Activated CD4-positive, alpha-beta T cell treated with anti-CD3 and anti-CD28 coated beads, Interleukin-2, amount 10 ng/mL, durations not matched to agents 7 days and 5 days (primary cell): ENCODE measurements around the gene SNRNP200. TPM values are rescaled to one million over a fixed set of nuclear protein-coding genes. Genes with fewer than 3 reads are reported as not detected.

ENCODE experiments used
- CTCF ChIA-PET: fragments of 350-600 bp; sonication (Branson Sonifier 250); formaldehyde crosslinking; loops from one replicate; lab custom pipeline; 2021; ENCODE audit warnings: antibody characterized with exemption; lab: Charles Lee
- POLR2A ChIA-PET: fragments of 350-600 bp; sonication (Branson Sonifier 250); formaldehyde crosslinking; loops from one replicate; lab custom pipeline; 2021; ENCODE audit warnings: antibody characterized with exemption; lab: Charles Lee
- DNase-seq: peaks from one replicate; pipeline ENCODE4 v3.0.0-alpha.2; 2020
- H3K27ac Mint-ChIP-seq: one replicate; pipeline ENCODE4 v1.8.0; 2021; ENCODE audit warnings: mild to moderate bottlenecking, moderate library complexity, mixed read lengths
- H3K27me3 Mint-ChIP-seq: one replicate; pipeline ENCODE4 v1.8.0; 2021; ENCODE audit warnings: mixed read lengths
- H3K36me3 Mint-ChIP-seq: one replicate; pipeline ENCODE4 v1.8.0; 2021; ENCODE audit warnings: low read depth, mixed read lengths
- H3K4me1 Mint-ChIP-seq: one replicate; pipeline ENCODE4 v1.8.0; 2021; ENCODE audit warnings: mixed read lengths
- H3K4me3 Mint-ChIP-seq: one replicate; pipeline ENCODE4 v1.8.0; 2021; ENCODE audit warnings: mild to moderate bottlenecking, moderate library complexity, mixed read lengths
- H3K9me3 Mint-ChIP-seq: one replicate; pipeline ENCODE4 v1.8.0; 2021; ENCODE audit warnings: mixed read lengths
- total RNA-seq, 2 experiments: library from RNA; stranded (reverse); gene quantifications; one replicate each; pipeline ENCODE4 v1.2.3, GENCODE V29; 2021

Gene SNRNP200
- total RNA-seq, 2 experiments from 2014 or later: 170 to 178 TPM

DNA sequence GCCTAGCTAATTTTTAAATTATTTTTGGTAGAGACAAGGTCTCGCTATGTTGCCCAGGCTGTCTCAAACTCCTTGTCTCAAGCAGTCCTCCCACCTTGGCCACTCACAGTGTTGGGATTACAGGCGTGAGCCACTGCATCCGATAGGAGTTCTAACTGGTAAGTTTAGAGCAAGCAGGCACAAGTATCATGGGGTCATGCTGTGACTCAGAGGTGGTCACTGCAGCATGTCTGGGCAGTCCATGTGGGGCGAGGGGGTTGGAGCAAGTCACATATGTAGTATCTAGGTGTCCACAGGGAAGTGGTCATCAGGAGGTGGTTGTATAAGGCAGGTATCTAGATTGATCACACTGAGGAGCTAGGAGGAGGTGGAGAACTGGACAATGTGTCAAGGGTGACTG, 74.0 kb downstream of the SNRNP200 start:
- peaks cover 2% of the 10 kb centered on the region for H3K36me3 Mint-ChIP-seq
- H3K27me3 Mint-ChIP-seq: no peaks in the 10 kb centered on the region
- no peaks in the 10 kb centered on the region for H3K9me3 Mint-ChIP-seq
- no peak overlapping the region for H3K27ac Mint-ChIP-seq
- no peak overlapping the region for H3K4me3 Mint-ChIP-seq
- H3K4me1 Mint-ChIP-seq: no peaks in the 10 kb centered on the region
- POLR2A ChIA-PET: interaction anchor here (0.6 kb wide), 1 partner anchor 23 kb away, joined by 3 read pairs; no protein-coding TSS in a partner anchor
- CTCF ChIA-PET: interaction anchor here (1.1 kb wide), 1 partner anchor 8 kb away, joined by 3 read pairs; no protein-coding TSS in a partner anchor
- DNase-seq: no peak

DNA sequence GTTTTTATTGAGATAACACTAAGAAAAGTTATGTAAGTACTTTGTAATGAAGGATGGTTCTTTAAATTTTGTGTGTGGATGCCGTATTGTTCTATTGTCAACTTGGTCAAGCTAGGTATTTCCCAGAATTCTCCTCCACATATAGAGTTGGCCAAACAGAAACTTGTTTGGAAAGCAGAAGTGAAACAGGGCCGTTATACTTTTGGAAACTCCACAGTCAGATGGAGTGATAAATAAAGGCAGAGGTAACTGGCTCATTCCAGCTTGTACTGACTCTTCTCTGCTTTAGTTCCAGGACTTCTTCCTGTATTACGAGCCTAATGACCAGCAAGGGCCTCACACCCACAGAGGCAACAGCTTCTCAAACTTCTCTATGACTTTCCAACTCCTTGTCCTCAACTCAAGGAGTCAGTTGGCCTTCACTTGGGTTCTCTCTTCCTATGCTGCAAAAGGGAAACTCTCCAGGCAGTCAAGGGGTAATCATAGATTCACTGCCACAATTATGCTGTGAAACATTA, 80.3 kb downstream of the SNRNP200 start:
- Mint-ChIP-seq H3K4me1 (peaks cover 9% of the 10 kb centered on the region), H3K27ac (no peak overlapping the region), H3K27me3 (no peaks in the 10 kb centered on the region), H3K4me3 (no peak overlapping the region), H3K9me3 (no peaks in the 10 kb centered on the region), H3K36me3 (no peaks in the 10 kb centered on the region)
- DNase-seq: no peak
- CTCF ChIA-PET: interaction anchor here (0.6 to 1.1 kb wide), 3 partner anchors 20 to 306 kb away, joined by 3 to 5 read pairs (median 3); no protein-coding TSS in a partner anchor
- POLR2A ChIA-PET: no interaction called here

Other genes with a start within 250 kb of the SNRNP200 start
- gene ADRA2B, start 189.0 kb downstream of the SNRNP200 start, total RNA-seq: under 1 TPM in 1 of 2 experiments, not detected in 1; 0.06 TPM
- gene ASTL, start 167.0 kb downstream of the SNRNP200 start, total RNA-seq: under 1 TPM in 1 of 2 experiments, not detected in 1; 0.22 TPM
- 10 to 100 TPM; 11.9 to 14.2 TPM for gene DUSP2, start 160.1 kb downstream of the SNRNP200 start, total RNA-seq
- gene STARD7, start 96.7 kb downstream of the SNRNP200 start, total RNA-seq: 100 to 1,000 TPM; 126 to 128 TPM
- gene TMEM127, start 39.5 kb downstream of the SNRNP200 start, total RNA-seq: 10 to 100 TPM; 32.9 to 44.5 TPM
- gene CIAO1, start 39.3 kb downstream of the SNRNP200 start, total RNA-seq: 10 to 100 TPM; 53.4 to 59.9 TPM
- gene ITPRIPL1, start 19.8 kb upstream of the SNRNP200 start, total RNA-seq: 10 to 100 TPM; 33.3 to 39.2 TPM
- 10 to 100 TPM; 82.4 to 84.6 TPM for gene NCAPH, start 30.2 kb upstream of the SNRNP200 start, total RNA-seq
- gene NEURL3, start 199.8 kb upstream of the SNRNP200 start, total RNA-seq: under 1 TPM; 0.22 to 0.27 TPM
- gene ARID5A, start 231.2 kb upstream of the SNRNP200 start, total RNA-seq: 10 to 100 TPM; 47.2 to 50.5 TPM